T-helper 1 cell (primary cell): ENCODE data around the gene HES7.
"Not testable (repeated sequence)": the region's sequence is repeated elsewhere in the genome, so short reads cannot be mapped to it uniquely, and the experiment has no call there.

ENCODE experiments used
- DNase-seq, 5 donors: peaks; one replicate each; pipeline ENCODE4 v3.0.0-alpha.2; 2012 to 2020
- total RNA-seq, 4 donors: gene quantifications; one replicate each; lab custom pipeline; 2026; lab: John Stamatoyannopoulos, UW

The HES7 gene
- 0.12 to 0.46 (median 0.29) reads per million in 4 donors for total RNA-seq

GRCh38 chr17:8123695-8124349, at the start of gene HES7:
Gene HES7 (minus strand): TSS chr17:8124106. CDS start chr17:8124084, 22 bp downstream.
- no peak for DNase-seq

DNA sequence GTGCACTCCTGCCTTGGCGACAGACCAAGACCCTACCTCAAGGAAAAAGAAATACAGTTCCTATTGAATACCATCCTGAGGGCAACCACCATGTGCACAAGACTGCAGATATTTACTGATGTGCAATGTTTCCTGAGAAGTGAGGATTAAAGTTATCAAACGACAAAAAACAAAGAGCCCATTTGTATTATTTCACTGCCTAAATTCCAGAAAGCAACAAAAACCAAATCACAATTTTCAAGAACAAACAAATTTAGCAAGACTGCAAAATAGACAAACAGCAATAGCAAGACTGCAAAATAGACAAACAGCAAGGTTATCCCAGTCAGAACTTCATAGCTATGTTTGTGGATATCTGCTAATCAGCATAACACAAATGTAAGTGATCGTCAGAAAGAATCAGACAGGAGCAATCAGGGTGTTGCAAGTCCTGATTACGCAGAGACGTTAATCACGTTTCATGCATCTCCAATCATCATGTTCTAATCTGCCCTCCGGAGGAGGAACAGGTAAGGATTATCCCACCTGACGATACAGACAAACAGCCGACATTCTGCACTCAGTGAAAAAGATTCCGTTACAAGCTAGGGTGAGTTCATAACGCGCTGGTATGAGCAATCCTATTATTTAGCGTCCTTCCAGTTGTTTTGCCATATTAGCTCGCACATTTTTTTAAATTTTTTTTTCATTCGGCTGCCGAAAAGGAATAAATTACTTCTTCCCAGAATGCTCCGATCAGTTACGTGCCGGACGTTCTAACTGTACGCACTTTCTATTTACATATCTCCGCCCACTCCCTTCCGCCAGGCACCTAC, 49.4 kb upstream of the HES7 start:
- DNase-seq = peak; percentile 58 to 96 (median 74)

GRCh38 chr17:8170186-8170585, 46.3 kb upstream of the HES7 start:
- not testable (repeated sequence) for DNase-seq

DNA sequence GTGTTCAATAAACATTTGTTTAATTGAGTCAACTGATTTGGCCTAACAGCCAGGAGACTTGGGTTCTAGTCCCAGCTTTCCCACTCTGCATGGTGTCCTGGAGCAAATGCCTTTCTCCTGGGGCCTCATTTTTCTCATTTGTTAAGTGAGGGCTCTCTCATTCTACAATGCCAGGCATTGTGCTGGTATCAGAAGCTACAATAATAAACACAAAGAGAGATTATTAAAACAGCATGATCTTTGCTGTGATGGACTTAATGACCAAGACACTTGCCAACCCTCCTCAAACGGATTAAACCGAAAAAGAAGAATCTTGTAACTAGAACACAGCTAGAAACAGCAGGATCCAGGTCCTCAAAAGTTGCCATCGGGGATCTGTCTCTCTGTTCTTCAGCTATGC, 43.6 kb upstream of the HES7 start:
- no peak for DNase-seq

GRCh38 chr17:8166731-8167130, 42.8 kb upstream of the HES7 start:
- no peak for DNase-seq

- DNase-seq = peak in 1 of 5 donors; percentile 62
Measured at GRCh38 chr17:8164815-8165131, 40.9 kb upstream of the HES7 start.

- DNase-seq = peak; percentile 55 to 83 (median 68)
Measured at GRCh38 chr17:8163978-8164814, 40.3 kb upstream of the HES7 start.

GRCh38 chr17:8162997-8163977, 39.4 kb upstream of the HES7 start:
- DNase-seq = no peak

DNA sequence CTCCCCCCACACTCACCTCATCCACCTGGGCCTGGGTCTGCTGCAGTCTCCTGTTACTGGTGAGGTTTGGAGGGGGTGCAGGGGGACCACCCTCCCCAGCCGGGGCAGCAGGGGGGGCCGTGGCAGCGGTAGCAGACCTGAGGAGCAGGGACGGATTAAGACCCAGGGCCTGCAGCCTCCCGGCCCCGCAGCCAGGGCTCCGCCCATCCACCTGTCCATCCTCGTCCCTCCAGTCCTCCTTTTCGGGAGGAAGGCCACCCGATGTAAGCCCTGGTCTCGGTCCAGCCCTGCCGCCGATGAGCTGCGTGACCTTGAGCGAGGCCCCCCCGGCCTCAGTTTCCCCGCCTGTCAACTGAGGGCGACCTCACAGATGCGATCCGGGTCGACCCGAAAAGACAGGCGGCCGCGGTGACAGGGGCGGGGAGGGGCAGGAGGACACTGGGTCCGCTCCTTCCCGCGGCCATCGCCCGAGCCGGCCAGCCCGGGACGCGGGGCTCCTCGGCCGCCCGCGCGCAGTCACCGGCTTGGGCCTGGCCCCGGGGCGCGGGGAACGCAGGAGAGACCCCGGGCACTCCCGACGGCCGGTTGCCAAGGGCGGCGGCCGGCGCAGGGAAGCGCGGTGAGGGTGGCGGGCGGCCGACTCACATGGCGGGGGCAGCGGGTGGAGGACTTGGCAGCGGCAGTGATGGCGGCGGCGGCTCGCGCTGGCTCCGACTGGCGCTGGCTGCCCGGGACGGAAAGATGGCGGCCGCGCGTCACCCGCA, 38.5 kb upstream of the HES7 start, which contains the start of gene VAMP2:
Gene VAMP2, minus strand, starts transcription at position 716 of the 764 bp plus-strand sequence. Its CDS starts 69 bp downstream, at position 647.
- peak; percentile 72 to 88 (median 78) for DNase-seq

DNA sequence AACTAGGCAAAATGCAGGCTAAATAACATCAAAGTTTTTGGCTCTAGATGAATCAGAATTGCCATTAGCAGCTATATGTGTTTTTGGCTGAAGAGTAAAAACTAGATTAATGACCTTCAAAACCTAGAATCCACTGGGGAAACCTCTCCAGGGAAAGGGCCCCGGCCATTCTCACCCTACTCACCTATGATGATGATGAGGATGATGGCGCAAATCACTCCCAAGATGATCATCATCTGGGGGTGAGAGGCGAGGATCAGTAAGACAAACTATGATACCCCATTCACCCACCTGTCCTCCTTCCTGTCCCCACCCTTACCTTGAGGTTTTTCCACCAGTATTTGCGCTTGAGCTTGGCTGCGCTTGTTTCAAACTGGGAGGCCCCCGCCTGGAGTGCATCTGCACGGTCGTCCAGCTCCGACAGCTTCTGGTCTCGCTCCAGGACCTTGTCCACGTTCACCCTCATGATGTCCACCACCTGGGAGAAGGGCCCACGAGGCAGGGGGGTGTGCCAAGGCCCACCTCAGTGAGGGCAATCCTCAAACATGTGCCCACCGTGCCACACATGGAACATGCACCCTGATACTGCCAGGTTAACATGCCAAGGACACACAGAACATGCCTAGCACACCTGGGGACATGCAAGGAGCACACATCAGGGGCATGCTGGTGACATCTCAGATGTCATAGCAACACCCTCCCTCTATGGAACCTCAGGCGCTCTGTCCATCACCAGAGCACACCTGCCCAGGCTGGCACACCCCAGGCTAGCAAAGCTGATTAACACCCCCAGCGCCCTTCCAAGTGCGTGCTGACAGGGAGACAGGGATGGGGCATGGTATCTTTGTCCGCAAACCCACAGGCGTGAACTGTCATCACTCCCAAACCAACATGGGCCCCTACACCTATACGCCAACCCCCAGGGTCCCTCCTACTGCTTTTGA, 37.7 kb upstream of the HES7 start:
- no peak for DNase-seq

GRCh38 chr17:8160741-8161221, 36.9 kb upstream of the HES7 start:
- no peak for DNase-seq

DNA sequence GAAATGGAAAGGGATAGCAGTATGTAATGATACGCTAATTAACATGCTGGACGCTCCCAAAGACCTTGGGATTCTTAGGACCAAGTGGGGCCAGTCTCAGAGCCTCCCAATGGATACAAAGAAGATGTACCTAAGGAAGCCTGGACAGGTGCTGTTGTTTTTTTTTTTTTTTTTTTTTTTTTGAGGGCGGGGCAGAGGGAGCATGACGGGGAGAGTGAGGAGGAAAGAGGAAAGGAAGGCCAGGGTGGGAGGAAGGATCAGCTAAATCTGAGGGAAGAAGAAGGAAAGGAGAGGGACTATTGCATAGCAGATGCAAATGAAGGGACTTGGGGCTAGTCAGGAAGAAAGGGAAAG, 36.3 kb upstream of the HES7 start:
- no peak for DNase-seq

DNA sequence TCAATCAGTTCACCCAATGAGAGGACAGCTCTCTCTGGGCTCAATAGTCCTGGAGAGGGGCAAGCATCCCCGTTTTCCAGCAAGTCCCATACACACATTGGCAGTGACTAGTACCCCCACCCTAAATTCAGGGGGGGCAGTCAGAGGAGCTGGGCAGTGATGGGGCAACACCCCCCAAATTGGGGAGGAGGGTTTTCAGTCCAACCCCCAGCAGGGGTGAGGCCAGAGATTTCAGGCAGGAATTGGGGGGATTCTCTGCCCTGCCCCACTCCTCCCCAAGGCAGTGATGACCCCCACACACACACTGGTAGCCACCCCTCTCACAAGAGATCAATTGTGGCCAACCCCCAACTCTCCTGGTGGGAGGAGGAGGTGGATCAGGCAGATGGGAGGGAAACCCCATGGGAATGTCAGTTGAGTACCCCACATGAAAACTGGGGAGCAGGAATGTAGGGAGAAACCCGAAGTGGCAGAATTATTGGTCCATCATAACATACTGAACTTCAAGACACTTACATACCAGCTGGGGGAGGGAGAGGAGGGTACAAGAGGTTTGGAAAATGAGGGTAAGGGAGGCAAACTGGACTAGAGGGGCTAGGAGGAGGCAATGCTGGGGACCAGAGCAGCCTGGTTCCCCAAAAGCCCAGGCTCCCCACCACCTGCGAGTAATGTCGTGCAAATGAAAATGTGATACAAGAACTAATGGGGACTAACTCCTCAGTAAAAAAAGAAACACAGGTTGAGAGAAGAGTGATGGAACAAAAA, 35.7 kb upstream of the HES7 start:
- no peak for DNase-seq

- no peak for DNase-seq
Measured at GRCh38 chr17:8159032-8159400, 35.1 kb upstream of the HES7 start.

GRCh38 chr17:8158267-8159031, 34.5 kb upstream of the HES7 start:
- peak; percentile 71 to 83 (median 81) for DNase-seq

GRCh38 chr17:8156246-8156992, 32.5 kb upstream of the HES7 start:
- DNase-seq = peak; percentile 100

GRCh38 chr17:8155996-8156245, 32.0 kb upstream of the HES7 start:
- DNase-seq = no peak
